SIG-M5 (cell line): ENCODE measurements around the gene KRTAP6-1.

Experiments
- DNase-seq: peaks from one replicate; lab custom pipeline; 2025; lab: John Stamatoyannopoulos, UW

KRTAP6-1 gene

DNA sequence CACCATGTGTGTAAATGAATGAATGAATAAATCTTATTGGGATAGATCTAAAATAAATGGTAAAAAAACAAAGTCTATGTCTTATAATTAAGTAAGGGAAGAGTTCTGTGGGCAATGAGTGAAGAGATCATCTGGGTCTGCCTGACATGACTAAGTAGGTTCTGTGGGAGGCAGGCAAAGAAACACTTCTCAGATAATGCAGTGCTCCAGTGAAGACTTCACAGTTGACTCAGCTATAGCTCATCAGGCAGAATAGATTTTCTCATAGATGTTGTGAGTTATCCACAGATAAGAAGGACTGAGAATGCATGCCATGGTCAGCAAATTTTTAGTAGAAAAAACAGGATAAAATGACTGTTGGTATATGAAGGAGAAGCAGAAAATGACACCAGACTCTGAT is 36.0 kb downstream of the KRTAP6-1 start:
- DNase-seq: no peak

DNA sequence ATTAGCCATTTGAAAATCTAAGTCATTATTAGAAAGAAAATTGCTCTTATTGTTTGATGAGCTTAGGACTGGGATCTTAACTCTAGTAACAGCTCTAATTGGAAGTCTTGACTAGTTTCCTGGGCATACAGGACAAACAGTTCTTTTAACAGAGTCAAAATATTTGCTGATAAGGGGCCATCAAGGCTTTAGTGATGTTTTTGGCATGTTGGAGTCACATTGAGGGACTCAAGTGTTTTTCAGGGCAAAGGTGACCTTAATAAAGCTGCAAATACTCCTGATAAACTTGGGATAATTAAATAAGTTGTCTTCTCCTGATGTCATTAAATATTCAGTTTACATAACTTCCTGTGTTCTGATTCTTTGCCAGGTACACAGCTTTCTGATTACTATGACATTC is 46.1 kb downstream of the KRTAP6-1 start:
- DNase-seq: no peak

DNA sequence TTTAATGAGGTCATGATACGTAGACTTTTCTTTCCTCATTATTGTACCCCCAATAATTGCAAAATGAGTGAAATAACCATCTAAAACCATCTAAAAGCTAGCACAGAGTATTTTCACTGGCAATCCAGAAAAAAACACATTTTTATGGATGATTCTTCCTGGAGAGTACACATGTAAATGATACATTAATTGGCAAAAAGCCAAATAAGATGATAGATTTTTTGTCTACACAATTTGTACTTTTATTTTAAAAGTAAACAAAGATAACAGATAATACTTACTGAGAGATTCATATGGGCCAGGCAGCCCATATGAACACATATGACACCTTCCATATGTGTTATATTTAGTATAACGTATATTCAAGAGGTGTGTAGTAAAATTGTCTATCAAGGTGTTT is 50.1 kb downstream of the KRTAP6-1 start:
- DNase-seq: no peak
